Right renal pelvis (tissue), 4 donors: ENCODE measurements around the gene RPS29. TPM values are rescaled to one million over a fixed set of nuclear protein-coding genes. Genes with fewer than 3 reads are reported as not detected.
A peak's percentile ranks its signal among the peaks of the same experiment; 100 is the strongest.
"Not testable (repeated sequence)": the region's sequence is repeated elsewhere in the genome, so short reads cannot be mapped to it uniquely, and the experiment has no call there.

ENCODE experiments used
- DNase-seq, 4 donors: peaks; one replicate each; pipeline ENCODE4 v3.0.0-alpha.2; 2013; ENCODE audit warnings: low read depth in 4 of 4, low spot score in 3 of 4, missing footprints in 1 of 4
- polyA plus RNA-seq, 4 donors: library from polyadenylated mRNA; unstranded; fragments of 120-200 nt; gene quantifications; one replicate each; pipeline ENCODE4 v1.2.1, GENCODE V29; 2013; ENCODE audit not compliant: insufficient read length in 4 of 4

Gene RPS29
- 1,000 to 10,000 TPM; 1,296 to 1,761 (median 1,423) TPM for polyA plus RNA-seq

DNA sequence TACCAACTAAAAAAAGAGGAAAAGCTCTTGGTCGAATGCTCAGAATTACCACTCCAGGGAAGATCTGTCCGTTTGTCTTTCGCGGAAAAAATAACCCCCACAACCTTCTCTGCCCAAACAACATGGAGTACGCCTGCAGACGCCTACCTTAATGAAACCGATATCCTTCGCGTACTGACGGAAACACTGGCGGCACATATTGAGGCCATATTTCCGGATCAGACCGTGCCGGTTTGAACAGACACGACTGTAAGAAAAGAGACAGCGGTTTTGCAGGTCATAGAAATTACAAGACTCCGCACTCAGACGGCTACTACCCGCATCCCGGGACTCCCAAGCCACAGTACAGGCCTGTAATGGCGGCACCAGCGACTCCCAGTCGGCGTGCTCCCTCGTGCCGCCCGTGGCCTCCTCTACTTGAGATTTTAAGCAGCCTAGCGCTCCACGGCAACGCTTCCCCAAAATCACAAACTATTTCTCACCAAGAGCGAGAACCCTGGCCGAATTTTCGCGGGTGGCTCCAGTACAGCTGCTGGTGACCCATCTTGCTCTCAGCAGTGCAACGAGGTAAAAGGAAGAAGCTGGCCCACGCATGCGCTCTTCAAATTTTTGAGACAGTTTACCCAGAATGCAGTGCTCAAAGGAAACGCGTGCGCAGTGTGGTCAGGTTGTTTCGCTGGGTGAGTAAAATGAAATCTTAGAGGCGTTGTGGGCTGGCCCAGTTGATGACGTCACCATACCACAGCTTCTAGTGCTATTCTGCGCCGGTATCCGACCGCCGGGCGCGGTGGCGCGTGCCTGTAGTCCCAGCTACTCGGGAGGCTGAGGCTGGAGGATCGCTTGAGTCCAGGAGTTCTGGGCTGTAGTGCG is at the start of gene RPS29:
Gene RPS29 (minus strand): TSS at position 578 of the 870 bp plus-strand sequence. CDS start 34 bp downstream, at position 544.
- peak; percentile 99 to 100 (median 99) for DNase-seq

GRCh38 chr14:49634547-49635334 is 48.6 kb upstream of the RPS29 start, which contains the start of gene DNAAF2:
Gene DNAAF2, minus strand, starts transcription at chr14:49635244. Its CDS starts 95 bp downstream, at chr14:49635149.
- peak; percentile 61 to 74 (median 70) for DNase-seq

- peak; percentile 90 to 93 (median 91) for DNase-seq
These were observed 47.7 kb upstream of the RPS29 start for GRCh38 chr14:49633640-49634546.

GRCh38 chr14:49623941-49624839 is 38.0 kb upstream of the RPS29 start:
- DNase-seq: no peak

GRCh38 chr14:49623387-49623786 is 37.2 kb upstream of the RPS29 start:
- DNase-seq: no peak

- no peak for DNase-seq
These were observed 35.9 kb upstream of the RPS29 start for GRCh38 chr14:49622022-49622607.

DNA sequence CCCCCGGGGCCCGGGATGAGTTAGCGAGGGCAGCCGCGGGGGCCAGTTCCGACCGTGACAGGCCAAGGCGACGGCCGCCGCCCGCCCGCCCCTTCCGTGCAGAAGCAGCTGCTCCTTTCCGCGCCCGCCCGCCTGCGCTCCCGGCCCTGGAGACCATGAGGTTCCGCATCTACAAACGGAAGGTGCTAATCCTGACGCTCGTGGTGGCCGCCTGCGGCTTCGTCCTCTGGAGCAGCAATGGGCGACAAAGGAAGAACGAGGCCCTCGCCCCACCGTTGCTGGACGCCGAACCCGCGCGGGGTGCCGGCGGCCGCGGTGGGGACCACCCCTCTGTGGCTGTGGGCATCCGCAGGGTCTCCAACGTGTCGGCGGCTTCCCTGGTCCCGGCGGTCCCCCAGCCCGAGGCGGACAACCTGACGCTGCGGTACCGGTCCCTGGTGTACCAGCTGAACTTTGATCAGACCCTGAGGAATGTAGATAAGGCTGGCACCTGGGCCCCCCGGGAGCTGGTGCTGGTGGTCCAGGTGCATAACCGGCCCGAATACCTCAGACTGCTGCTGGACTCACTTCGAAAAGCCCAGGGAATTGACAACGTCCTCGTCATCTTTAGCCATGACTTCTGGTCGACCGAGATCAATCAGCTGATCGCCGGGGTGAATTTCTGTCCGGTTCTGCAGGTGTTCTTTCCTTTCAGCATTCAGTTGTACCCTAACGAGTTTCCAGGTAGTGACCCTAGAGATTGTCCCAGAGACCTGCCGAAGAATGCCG is 35.1 kb upstream of the RPS29 start:
- DNase-seq: no peak

DNA sequence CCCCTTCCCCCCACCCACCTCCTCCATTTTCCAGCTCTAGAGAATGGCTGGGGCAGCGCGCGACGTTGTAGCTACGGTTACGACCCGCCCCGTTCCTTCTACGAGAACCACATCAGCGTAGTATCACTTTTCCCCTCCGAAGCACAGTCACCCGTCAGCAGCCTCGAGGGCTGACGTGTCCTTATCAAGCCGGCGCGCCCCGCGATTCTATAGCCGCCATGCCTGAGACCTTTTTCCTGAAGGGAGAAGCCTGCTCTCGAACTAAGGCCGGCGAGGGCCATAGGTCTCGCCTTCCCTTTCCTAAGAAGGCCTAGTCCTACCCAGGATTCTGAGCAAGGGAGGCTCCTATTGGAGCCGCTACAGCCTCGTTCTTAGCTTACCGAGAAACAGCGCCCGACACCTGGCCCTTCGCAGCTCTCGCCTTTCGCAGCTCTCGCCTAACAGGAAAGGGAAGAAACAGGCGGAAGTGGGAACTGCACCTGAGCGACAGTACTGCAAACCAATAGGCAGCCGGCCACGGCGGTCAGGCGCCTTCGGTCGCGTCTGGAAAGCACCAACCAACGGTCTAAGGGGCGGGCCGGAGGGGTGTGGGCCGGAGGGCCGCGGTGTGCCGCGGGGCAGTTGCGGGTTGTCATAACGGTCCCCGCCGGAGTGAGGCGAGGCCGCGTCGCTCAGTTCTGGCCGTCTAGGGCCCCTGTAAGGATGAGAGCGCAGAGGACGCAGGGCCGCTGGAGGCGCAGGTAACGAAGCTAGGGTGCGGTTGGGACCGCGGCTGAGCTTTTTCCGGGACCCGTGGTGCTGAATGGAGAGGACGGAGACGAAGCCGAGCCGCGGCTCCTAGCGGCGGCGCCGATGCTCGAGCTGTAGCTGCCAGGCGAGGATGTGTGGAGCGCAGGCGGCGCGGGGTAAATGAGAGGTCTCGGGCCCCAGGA is 34.3 kb upstream of the RPS29 start, which contains the start of the genes MGAT2 and RPL36AL:
Gene MGAT2 (plus strand): TSS at position 618 of the 932 bp plus-strand sequence. CDS start 470 bp downstream, outside the sequence.
Gene RPL36AL (minus strand): TSS at position 445 of the 932 bp plus-strand sequence. CDS start 1,522 bp downstream, outside the sequence.
- peak; percentile 93 to 97 (median 96) for DNase-seq

- no peak for DNase-seq
These were observed 33.5 kb upstream of the RPS29 start for GRCh38 chr14:49619730-49620129.

DNA sequence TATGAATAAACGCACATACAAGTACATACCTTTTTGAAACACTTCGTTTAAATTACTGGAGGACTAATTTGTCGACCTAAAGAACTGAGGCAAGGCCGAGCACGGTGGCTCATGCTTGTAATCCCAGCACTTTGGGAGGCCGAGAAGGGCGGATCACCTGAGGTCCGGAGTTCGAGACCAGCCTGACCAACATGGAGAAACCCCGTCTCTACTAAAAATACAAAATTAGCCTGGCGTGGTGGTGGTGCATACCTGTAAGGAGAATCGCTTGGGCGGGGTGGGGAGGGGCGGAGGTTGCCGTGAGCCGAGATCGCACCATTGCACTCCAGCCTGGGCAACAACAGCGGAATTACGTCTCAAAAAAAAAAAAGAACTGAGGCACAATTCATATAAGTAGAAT is 33.1 kb upstream of the RPS29 start:
- not testable (repeated sequence) for DNase-seq

- no peak for DNase-seq
These were observed 31.8 kb upstream of the RPS29 start for GRCh38 chr14:49617852-49618519.

- DNase-seq: no peak
These were observed 29.6 kb upstream of the RPS29 start for GRCh38 chr14:49615776-49616175.

DNA sequence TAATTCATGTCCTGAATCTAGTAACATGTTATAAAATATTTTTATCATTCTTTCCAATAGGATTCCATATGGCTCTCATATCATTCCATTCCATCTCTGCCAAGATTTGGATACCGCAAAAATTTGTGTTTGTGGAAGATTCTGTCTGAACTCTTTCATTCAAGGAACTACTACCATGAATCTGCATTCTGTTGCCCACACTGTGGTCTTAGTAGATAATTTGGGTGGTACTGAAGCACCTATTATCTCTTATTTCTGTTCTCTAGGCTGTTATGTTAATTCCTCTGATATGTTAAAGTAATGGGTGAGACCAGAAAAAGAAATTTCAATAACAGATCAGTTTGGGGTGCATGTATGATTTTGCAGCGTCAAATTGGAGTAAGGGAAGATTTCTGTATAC is 28.0 kb upstream of the RPS29 start:
- no peak for DNase-seq

DNA sequence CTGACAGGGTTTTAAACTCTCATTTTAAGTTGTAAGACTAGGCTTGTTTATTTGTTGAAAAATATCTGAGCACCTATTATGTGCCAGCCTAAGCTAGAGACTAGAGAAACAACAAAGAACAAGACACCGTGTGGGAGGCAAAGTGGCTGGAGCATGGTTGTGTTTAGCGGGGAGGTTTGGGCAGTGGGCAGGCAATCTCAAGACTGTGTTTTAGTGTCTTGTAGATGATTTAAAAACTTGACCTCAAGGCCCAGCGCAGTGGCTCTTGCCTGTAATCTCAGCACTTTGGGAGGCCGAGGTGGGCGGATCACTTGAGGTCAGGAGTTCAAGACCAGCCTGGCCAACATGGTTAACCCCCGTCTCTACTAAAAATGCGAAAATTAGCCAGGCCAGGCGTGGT is 26.5 kb upstream of the RPS29 start:
- DNase-seq: no peak

GRCh38 chr14:49612251-49612650 is 26.1 kb upstream of the RPS29 start:
- no peak for DNase-seq

- DNase-seq: no peak
These were observed 21.4 kb upstream of the RPS29 start for GRCh38 chr14:49607583-49607982.
